ENCODE data around the gene IGSF9.

Gene IGSF9

DNA sequence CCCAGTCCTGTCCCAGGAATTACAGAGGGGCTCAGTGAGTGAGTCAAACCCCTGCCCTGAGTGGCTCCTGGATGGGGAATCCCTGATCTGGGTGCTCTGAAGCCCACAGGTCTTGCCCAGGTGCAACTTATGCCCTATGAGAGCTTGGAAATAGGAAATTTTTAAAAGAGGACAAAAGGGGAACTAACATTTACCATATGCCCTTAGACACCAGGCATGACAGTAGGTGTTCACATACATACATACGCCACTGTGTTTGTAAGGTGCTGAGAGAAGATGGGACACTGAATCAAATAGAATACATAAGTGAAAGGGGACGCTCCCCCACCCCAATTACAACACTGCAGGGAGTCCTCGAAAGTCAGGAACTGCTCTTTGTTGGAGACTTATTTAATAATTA is 46.9 kb downstream of the IGSF9 start:
- no peak for FAIRE-seq

DNA sequence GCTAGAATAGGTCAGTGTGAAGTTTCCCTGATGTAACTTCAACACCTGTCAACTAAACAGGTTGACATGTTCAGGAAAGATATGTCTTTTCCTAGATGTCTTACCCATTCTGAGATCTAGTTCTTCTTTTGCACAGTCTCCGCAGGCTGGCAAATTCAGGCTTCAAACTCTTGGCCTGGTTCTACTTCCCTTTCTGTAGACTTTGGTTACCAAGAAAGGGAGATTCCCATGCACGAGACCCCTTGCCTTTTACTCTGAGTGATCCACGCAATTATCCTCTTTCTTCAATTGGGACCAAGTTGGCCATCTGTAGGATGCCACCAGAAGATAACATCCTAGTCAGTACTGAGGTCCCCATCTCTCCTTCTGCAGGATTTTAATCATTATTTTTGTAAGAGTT is 47.5 kb downstream of the IGSF9 start:
- DNase-seq (ENCODE audit: insufficient read length) (no peak), FAIRE-seq (no peak)
- no peak for TF ChIP-seq POLR2A (IDR thresholded peaks at IDR 0.05; ENCODE audit: low read depth, low read length)
- no peak for TF ChIP-seq TAF1 (IDR thresholded peaks at IDR 0.05; ENCODE audit: borderline replicate concordance, low read depth, low read length)
- TF ChIP-seq POLR2AphosphoS5 (IDR thresholded peaks at IDR 0.05; ENCODE audit: low read depth, low read length) = no peak

More for the DNA sequence above, 46.9 kb downstream of the IGSF9 start:
- DNase-seq (ENCODE audit: insufficient read length) = no peak
- TF ChIP-seq POLR2A (IDR thresholded peaks at IDR 0.05; ENCODE audit: low read depth, low read length) (no peak), POLR2AphosphoS5 (IDR thresholded peaks at IDR 0.05; ENCODE audit: low read depth, low read length) (no peak), TAF1 (IDR thresholded peaks at IDR 0.05; ENCODE audit: borderline replicate concordance, low read depth, low read length) (no peak)

DNA sequence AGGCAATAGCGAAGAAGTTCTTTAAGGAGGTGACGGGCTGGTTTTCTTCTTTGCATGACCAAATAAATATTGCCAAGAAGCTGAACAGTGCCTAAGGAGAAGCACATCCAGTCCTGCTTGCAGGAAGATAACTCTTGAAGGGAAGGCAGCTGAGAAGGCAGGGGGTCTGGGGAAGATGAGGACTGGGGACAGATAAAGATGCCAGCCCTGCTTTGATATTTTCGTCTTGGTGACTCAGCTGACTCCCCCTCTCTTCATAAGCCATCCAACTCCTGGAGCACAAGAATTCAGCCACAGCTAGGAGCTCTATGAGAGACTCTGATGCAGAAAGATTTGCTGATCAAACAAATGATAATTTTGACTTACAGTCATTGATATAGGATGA is 48.9 kb downstream of the IGSF9 start:
- DNase-seq (ENCODE audit: insufficient read length) = no peak
- no peak for FAIRE-seq
- TF ChIP-seq POLR2A (IDR thresholded peaks at IDR 0.05; ENCODE audit: low read depth, low read length) = no peak
- TF ChIP-seq TAF1 (IDR thresholded peaks at IDR 0.05; ENCODE audit: borderline replicate concordance, low read depth, low read length) = no peak
- TF ChIP-seq POLR2AphosphoS5 (IDR thresholded peaks at IDR 0.05; ENCODE audit: low read depth, low read length) = no peak

DNA sequence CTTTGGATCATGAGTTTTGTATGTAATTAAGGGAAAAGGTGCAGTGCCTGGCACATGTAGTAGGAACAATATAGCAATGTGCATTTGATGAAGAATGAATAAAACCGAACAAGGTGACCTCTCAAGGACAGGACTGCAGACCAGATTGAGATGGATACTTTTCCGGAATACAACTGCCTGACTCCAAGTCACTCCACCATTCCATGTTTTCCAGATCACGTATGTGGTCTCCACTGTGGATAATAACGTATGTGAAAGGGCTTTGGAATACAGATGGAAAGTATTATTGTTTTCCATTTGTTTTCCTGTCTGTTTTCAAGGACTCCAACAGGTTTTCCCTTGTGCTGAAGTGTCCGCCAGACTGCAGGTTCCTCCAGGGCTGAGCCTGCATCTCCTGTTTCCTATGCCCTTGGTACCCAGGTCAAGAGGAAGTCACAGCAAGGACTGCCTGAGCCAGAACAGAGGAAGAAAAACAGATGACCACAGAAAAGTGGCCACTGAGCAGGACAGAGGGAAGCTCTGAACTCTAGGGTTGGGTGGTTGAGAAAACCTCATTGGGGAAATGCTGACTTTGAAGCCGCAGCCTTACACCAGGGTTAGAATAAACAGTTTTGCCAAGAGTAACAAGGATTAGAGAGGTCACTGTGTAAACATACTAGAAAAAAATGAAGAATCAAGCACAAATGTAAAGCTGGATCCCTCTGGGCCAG is 49.4 kb downstream of the IGSF9 start:
- DNase-seq (ENCODE audit: insufficient read length) (no peak), FAIRE-seq (no peak)
- TF ChIP-seq TAF1 (IDR thresholded peaks at IDR 0.05; ENCODE audit: borderline replicate concordance, low read depth, low read length) = no peak
- TF ChIP-seq POLR2AphosphoS5 (IDR thresholded peaks at IDR 0.05; ENCODE audit: low read depth, low read length) = no peak
- no peak for TF ChIP-seq POLR2A (IDR thresholded peaks at IDR 0.05; ENCODE audit: low read depth, low read length)

DNA sequence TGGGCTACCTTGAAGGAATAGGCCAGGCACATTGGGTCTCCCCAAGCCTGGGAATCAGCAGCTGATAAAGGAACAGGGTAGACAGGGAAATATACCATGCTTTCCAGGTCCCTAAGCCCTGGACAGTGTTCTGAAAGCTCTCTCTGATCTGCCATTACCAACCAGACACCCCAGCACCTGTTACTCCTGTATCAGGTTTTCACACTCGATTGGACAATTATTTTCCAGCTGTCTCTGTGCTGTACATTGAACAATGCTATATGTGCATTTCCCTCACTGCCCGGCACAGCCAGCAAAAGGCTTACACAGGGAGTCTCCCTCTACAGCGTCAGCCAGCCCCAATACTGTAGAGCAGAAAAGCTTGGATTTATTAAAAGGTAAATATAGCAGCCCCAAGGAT is 50.1 kb downstream of the IGSF9 start:
- TF ChIP-seq POLR2AphosphoS5 (IDR thresholded peaks at IDR 0.05; ENCODE audit: low read depth, low read length) (no peak), POLR2A (IDR thresholded peaks at IDR 0.05; ENCODE audit: low read depth, low read length) (no peak), TAF1 (IDR thresholded peaks at IDR 0.05; ENCODE audit: borderline replicate concordance, low read depth, low read length) (no peak)
- DNase-seq (ENCODE audit: insufficient read length) (no peak), FAIRE-seq (no peak)

DNA sequence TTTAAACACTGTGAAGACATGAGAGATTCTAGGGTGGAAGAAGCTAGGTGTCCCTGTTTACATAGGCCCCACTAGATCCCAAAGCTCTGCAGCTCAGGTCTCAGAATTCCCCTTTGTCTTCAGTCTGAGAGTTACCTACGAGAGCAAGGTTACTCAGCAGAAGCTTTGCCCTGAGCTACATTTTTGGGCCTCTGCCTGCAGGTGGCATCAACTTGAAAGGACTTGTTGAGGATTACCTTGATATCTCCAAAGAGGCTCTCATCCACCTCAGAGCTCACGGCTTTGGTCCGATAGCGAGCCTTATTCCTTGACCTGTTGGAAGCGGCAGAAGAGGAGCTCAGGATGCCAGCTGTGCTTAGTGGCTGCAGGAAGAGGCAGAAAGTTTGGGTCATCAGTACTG is 52.5 kb downstream of the IGSF9 start:
- DNase-seq (ENCODE audit: insufficient read length) = no peak

DNA sequence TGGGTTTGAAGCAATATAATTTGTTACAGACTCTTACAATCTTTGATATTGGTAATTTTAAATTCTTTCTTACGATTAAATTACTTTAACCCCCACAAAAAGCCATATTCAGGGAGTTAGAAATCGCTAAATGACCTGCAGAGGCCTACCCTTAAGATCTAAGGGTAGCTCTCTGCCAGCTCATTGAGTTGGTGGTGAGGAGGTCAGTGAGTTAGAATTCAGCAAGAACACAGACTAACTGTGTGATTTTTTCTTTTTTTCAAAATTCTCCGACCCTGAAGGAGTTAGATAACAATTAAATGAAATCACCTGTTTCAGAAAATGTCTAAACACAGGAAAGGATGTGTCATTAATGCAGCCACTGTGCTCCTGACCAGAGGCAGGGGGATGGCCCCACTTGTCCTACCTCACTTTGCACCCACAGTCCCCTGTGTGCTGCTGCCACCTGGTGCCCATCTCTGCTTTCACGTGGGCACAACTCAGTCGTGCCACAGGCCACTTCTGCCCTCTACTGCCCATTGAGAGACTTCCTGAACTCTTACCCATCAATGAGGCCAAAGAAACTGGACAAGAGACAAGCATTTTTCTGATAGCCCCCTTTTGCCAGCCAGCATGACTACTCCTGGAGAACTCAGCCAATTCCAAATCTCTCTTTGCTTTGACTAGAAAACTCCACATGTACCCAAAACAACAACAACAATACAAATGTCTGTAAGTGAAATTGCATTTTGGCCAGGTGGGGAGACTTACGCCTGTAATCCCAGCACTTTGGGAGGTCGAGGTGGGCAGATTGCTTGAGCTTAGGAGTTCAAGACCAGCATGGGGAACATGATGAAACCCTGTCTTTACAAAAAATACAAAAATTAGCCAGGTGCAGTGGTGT is 53.9 kb downstream of the IGSF9 start:
- DNase-seq (ENCODE audit: insufficient read length) = no peak
- no peak for TF ChIP-seq POLR2AphosphoS5 (IDR thresholded peaks at IDR 0.05; ENCODE audit: low read depth, low read length)
- TF ChIP-seq TAF1 (IDR thresholded peaks at IDR 0.05; ENCODE audit: borderline replicate concordance, low read depth, low read length) = no peak
- no peak for TF ChIP-seq POLR2A (IDR thresholded peaks at IDR 0.05; ENCODE audit: low read depth, low read length)
- peak; percentile 95 for FAIRE-seq

More for the DNA sequence above, 52.5 kb downstream of the IGSF9 start:
- TF ChIP-seq POLR2AphosphoS5 (IDR thresholded peaks at IDR 0.05; ENCODE audit: low read depth, low read length) = no peak
- TF ChIP-seq POLR2A (IDR thresholded peaks at IDR 0.05; ENCODE audit: low read depth, low read length) = no peak
- no peak for TF ChIP-seq TAF1 (IDR thresholded peaks at IDR 0.05; ENCODE audit: borderline replicate concordance, low read depth, low read length)
- no peak for FAIRE-seq

DNA sequence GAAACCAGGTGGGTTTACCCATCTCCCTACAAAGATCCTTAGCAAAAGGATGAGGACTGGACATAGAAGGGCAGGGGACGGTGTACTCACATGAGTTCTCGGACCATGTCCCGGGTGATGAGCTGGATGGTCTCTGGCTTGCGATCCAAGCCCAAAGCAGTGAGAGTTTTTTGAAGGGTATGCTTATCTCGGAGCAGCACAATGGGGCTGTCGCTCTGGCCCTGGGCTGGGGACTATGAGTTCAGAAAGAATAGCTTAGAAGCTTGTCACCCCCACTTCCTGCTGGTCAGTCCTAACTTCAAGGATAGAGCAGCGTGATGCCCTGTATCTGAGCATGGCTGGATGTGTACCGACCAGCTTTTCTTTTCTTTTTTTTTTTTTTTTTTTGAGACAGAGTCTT is 55.0 kb downstream of the IGSF9 start:
- no peak for DNase-seq (ENCODE audit: insufficient read length)
- TF ChIP-seq TAF1 (IDR thresholded peaks at IDR 0.05; ENCODE audit: borderline replicate concordance, low read depth, low read length) (no peak), POLR2AphosphoS5 (IDR thresholded peaks at IDR 0.05; ENCODE audit: low read depth, low read length) (no peak), POLR2A (IDR thresholded peaks at IDR 0.05; ENCODE audit: low read depth, low read length) (no peak)
- no peak for FAIRE-seq

DNA sequence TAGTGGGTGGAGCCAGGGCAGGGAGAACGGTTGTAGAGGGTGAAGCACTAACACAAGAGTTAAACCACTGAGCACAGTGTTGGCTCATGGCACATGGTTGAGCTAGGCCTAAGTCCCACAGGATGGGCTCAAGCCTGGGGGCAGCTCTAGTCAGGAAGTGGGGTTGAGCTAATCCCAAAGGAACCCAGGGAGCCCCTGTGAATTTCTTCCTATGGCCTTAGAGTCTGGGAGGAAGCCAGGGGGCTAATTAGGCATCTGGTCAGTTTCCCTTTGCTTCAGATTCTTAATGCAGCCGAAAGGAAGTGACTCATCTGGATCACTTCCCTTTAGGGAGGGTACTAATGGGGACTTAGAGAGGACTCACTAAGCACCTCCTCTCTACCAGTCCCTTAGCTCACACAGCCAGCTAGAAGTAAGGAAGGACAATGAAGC is 55.6 kb downstream of the IGSF9 start:
- TF ChIP-seq TAF1 (IDR thresholded peaks at IDR 0.05; ENCODE audit: borderline replicate concordance, low read depth, low read length) = no peak
- no peak for TF ChIP-seq POLR2AphosphoS5 (IDR thresholded peaks at IDR 0.05; ENCODE audit: low read depth, low read length)
- 0 out of 2 replicates have a peak, but pooled peaks have one; percentile 22 for TF ChIP-seq POLR2A (IDR thresholded peaks at IDR 0.05; ENCODE audit: low read depth, low read length)
- DNase-seq (ENCODE audit: insufficient read length) = peak; percentile 54
- FAIRE-seq = no peak

DNA sequence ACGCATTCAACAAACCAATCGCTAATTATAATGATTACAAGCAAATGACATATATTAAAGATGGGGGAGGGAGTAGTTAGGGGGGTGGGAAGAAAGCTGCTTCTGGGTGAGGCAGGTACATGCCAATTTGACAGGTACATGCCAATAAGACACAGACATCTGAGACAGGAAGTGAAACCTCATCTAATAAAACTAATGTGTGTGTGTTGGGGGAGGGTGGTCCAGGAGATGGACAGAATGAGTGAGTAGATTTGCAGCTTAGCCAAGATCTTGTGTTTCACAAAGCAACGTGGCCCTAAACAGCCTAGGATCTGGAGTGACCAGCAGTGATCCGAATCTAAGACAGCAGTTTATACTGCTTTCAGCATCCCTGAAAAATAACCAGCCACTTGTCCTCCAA is 56.2 kb downstream of the IGSF9 start:
- DNase-seq (ENCODE audit: insufficient read length) = no peak
- TF ChIP-seq POLR2A (IDR thresholded peaks at IDR 0.05; ENCODE audit: low read depth, low read length) = no peak
- no peak for TF ChIP-seq TAF1 (IDR thresholded peaks at IDR 0.05; ENCODE audit: borderline replicate concordance, low read depth, low read length)
- TF ChIP-seq POLR2AphosphoS5 (IDR thresholded peaks at IDR 0.05; ENCODE audit: low read depth, low read length) = no peak

DNA sequence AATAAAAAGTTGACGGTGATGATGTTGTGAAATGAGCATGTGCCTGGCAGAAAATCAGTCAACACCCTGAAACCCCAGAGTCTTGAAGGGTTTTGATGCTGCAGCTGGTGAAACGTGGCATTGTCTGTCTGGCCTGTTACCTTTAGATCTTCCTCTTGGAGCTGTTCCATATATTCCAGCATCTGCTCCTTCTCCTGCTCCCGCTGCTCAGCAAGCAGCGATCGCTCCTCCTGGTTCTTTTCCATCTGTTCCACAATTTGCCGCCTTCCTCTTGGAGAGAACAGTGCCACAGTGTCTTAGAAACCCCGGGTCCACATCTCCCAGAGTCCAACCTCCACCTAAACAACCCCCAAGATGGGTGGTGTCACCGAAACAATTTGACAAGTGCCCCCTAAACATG is 61.1 kb downstream of the IGSF9 start:
- TF ChIP-seq TAF1 (IDR thresholded peaks at IDR 0.05; ENCODE audit: borderline replicate concordance, low read depth, low read length) = no peak
- TF ChIP-seq POLR2AphosphoS5 (IDR thresholded peaks at IDR 0.05; ENCODE audit: low read depth, low read length) = no peak
- TF ChIP-seq POLR2A (IDR thresholded peaks at IDR 0.05; ENCODE audit: low read depth, low read length) = no peak
- DNase-seq (ENCODE audit: insufficient read length) (no peak), FAIRE-seq (no peak)

More for the DNA sequence above, 56.2 kb downstream of the IGSF9 start:
- FAIRE-seq = peak; percentile 62

Data from GM12892 (cell line).